GM18909 (cell line): ENCODE measurements around the gene MIA2.
"Not testable (repeated sequence)": the region's sequence is repeated elsewhere in the genome, so short reads cannot be mapped to it uniquely, and the experiment has no call there.

Source experiments
- ATAC-seq: cut with Tn5 transposase; IDR thresholded peaks from one replicate; pipeline ENCODE4 v1.9.1; 2021; ENCODE audit warnings: mild to moderate bottlenecking; ENCODE audit not compliant: unreplicated experiment, poor library complexity

MIA2 gene

GRCh38 chr14:39233680-39234326, at the start of gene MIA2:
MIA2 (plus strand) TSS chr14:39233915; CDS start chr14:39234115, 200 bp downstream.
- ATAC-seq = no peak

- no peak for ATAC-seq
Measured at GRCh38 chr14:39184628-39185255, 49.0 kb upstream of the MIA2 start.

GRCh38 chr14:39185256-39186049, 48.3 kb upstream of the MIA2 start:
- ATAC-seq = no peak

- ATAC-seq = no peak
Measured at GRCh38 chr14:39186941-39187525, 46.7 kb upstream of the MIA2 start.

- no peak for ATAC-seq
Measured at GRCh38 chr14:39203659-39204606, 29.8 kb upstream of the MIA2 start.

GRCh38 chr14:39207430-39207829, 26.3 kb upstream of the MIA2 start:
- not testable (repeated sequence) for ATAC-seq

GRCh38 chr14:39211109-39211741, 22.5 kb upstream of the MIA2 start:
- ATAC-seq = no peak

- ATAC-seq = no peak
Measured at GRCh38 chr14:39212034-39212433, 21.7 kb upstream of the MIA2 start.

- no peak for ATAC-seq
Measured at GRCh38 chr14:39212693-39213092, 21.0 kb upstream of the MIA2 start.

GRCh38 chr14:39217214-39217879, 16.4 kb upstream of the MIA2 start:
- ATAC-seq = no peak

GRCh38 chr14:39218171-39218769, 15.4 kb upstream of the MIA2 start:
- no peak for ATAC-seq

- ATAC-seq = peak; percentile 59
Measured at GRCh38 chr14:39219075-39219499, 14.6 kb upstream of the MIA2 start.

GRCh38 chr14:39220473-39220872, 13.2 kb upstream of the MIA2 start:
- ATAC-seq = not testable (repeated sequence)

- ATAC-seq = no peak
Measured at GRCh38 chr14:39228044-39228443, 5.7 kb upstream of the MIA2 start.

GRCh38 chr14:39228509-39229221, 5.0 kb upstream of the MIA2 start:
- ATAC-seq = no peak

GRCh38 chr14:39229222-39229543, 4.5 kb upstream of the MIA2 start:
- ATAC-seq = peak; percentile 62

GRCh38 chr14:39229601-39230110, 4.1 kb upstream of the MIA2 start:
- ATAC-seq = no peak
